ENCODE measurements around the gene FBRSL1.

DNA sequence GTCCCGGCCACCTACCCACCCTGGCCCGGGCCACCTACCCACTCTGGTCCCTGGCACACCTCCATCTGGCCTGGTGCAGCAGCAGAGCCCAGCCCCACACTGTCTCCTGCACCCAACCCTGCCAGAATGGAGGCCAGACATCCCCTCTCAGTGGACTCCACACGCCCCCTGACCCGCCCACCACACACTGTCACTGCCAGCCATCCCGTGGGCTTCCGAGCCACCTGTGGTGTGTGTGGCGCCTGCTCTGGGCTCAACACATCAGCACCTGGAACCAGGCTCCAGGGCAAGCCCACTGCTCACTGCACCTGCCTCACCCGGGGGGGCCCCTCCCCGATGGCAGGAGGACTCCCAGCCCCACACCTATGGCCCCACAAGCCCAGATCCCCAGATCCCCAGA, 50.5 kb downstream of the FBRSL1 start:
- TF ChIP-seq POLR2AphosphoS5 (IDR thresholded peaks at IDR 0.05; ENCODE audit: low read depth, low read length): no peak
- no peak for TF ChIP-seq SIN3A (IDR thresholded peaks at IDR 0.05; ENCODE audit: borderline replicate concordance, insufficient read depth, low read length)
- TF ChIP-seq TAF1 (IDR thresholded peaks at IDR 0.05; ENCODE audit: borderline replicate concordance, insufficient read depth, low read length): no peak
- TF ChIP-seq, protein P1, sequence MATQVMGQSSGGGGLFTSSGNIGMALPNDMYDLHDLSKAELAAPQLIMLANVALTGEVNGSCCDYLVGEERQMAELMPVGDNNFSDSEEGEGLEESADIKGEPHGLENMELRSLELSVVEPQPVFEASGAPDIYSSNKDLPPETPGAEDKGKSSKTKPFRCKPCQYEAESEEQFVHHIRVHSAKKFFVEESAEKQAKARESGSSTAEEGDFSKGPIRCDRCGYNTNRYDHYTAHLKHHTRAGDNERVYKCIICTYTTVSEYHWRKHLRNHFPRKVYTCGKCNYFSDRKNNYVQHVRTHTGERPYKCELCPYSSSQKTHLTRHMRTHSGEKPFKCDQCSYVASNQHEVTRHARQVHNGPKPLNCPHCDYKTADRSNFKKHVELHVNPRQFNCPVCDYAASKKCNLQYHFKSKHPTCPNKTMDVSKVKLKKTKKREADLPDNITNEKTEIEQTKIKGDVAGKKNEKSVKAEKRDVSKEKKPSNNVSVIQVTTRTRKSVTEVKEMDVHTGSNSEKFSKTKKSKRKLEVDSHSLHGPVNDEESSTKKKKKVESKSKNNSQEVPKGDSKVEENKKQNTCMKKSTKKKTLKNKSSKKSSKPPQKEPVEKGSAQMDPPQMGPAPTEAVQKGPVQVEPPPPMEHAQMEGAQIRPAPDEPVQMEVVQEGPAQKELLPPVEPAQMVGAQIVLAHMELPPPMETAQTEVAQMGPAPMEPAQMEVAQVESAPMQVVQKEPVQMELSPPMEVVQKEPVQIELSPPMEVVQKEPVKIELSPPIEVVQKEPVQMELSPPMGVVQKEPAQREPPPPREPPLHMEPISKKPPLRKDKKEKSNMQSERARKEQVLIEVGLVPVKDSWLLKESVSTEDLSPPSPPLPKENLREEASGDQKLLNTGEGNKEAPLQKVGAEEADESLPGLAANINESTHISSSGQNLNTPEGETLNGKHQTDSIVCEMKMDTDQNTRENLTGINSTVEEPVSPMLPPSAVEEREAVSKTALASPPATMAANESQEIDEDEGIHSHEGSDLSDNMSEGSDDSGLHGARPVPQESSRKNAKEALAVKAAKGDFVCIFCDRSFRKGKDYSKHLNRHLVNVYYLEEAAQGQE (IDR thresholded peaks at IDR 0.05; ENCODE audit: insufficient read depth in 1 of 2, low read depth in 2 of 2, low read length in 2 of 2): no peak
- TF ChIP-seq FOXP2 (optimal IDR thresholded peaks at IDR 0.05; ENCODE audit: borderline replicate concordance, extremely low read depth, extremely low read length, insufficient read depth): no peak

All from PFSK-1 (cell line).